Caki2 (cell line): ENCODE results near the gene KLK15. TPM values are rescaled to one million over a fixed set of nuclear protein-coding genes. Genes with fewer than 3 reads are reported as not detected.

Source experiments
- DNase-seq: peaks from one replicate; pipeline ENCODE4 v3.0.0-alpha.2; 2015; ENCODE audit warnings: low read depth
- in situ Hi-C: cut with HindIII; loops from 2 replicates; pipeline ENCODE4 v1.10.0; 2016; ENCODE audit warnings: low sequenced_read_pairs, low pct_unique_long_range_greater_than_20kb, mixed read lengths
- total RNA-seq: library from RNA; depleted of rRNA; stranded (reverse); fragments of >200 nt; shearing (Covaris generic); gene quantifications from 2 replicates; pipeline ENCODE4 v1.2.3, GENCODE V29; 2014; ENCODE audit warnings: low replicate concordance

The KLK15 gene
- total RNA-seq, 1 experiment from 2014 or later = not detected

- DNase-seq = no peak
- in situ Hi-C loops = no loop called here
These were observed 17.4 kb upstream of the KLK15 start for GRCh38 chr19:50850738-50851137.

GRCh38 chr19:50844296-50844935, 11.0 kb upstream of the KLK15 start:
- in situ Hi-C loops = no loop called here

GRCh38 chr19:50843701-50844221, 10.4 kb upstream of the KLK15 start:
- in situ Hi-C loops = no loop called here
- DNase-seq = no peak

More at GRCh38 chr19:50844296-50844935, 11.0 kb upstream of the KLK15 start:
- DNase-seq = no peak

GRCh38 chr19:50843205-50843604, 9.8 kb upstream of the KLK15 start:
- in situ Hi-C loops = no loop called here

GRCh38 chr19:50842130-50842529, 8.8 kb upstream of the KLK15 start:
- DNase-seq = no peak
- in situ Hi-C loops = no loop called here

More at GRCh38 chr19:50843205-50843604, 9.8 kb upstream of the KLK15 start:
- DNase-seq = no peak

- in situ Hi-C loops = no loop called here
These were observed 6.6 kb upstream of the KLK15 start for GRCh38 chr19:50839712-50840655.

GRCh38 chr19:50838239-50838638, 4.9 kb upstream of the KLK15 start:
- in situ Hi-C loops = no loop called here
- DNase-seq = peak; percentile 16

More at GRCh38 chr19:50839712-50840655, 6.6 kb upstream of the KLK15 start:
- DNase-seq = no peak

- DNase-seq = no peak
- in situ Hi-C loops = no loop called here
These were observed 3.9 kb upstream of the KLK15 start for GRCh38 chr19:50837300-50837699.

- no peak for DNase-seq
- in situ Hi-C loops = no loop called here
These were observed 3.3 kb upstream of the KLK15 start for GRCh38 chr19:50836543-50837195.

GRCh38 chr19:50835785-50836542, 2.6 kb upstream of the KLK15 start:
- peak; percentile 74 for DNase-seq

GRCh38 chr19:50835103-50835784, 1.9 kb upstream of the KLK15 start:
- in situ Hi-C loops = no loop called here
- no peak for DNase-seq

More at GRCh38 chr19:50835785-50836542, 2.6 kb upstream of the KLK15 start:
- in situ Hi-C loops = no loop called here

GRCh38 chr19:50833802-50834167, 411 bp upstream of the KLK15 start:
- no peak for DNase-seq
- in situ Hi-C loops = no loop called here

GRCh38 chr19:50832666-50833065, 708 bp downstream of the KLK15 start:
- in situ Hi-C loops = no loop called here
- no peak for DNase-seq

GRCh38 chr19:50831026-50831396, 2.4 kb downstream of the KLK15 start:
- no peak for DNase-seq
- in situ Hi-C loops = no loop called here

GRCh38 chr19:50830266-50831025, 2.9 kb downstream of the KLK15 start:
- DNase-seq = no peak
- in situ Hi-C loops = no loop called here

- in situ Hi-C loops = no loop called here
- DNase-seq = peak; percentile 31
These were observed 3.6 kb downstream of the KLK15 start for GRCh38 chr19:50829801-50830200.

- in situ Hi-C loops = no loop called here
- no peak for DNase-seq
These were observed 5.9 kb downstream of the KLK15 start for GRCh38 chr19:50827476-50827875.
